ENCODE measurements around the gene ANKRD44.

DNA sequence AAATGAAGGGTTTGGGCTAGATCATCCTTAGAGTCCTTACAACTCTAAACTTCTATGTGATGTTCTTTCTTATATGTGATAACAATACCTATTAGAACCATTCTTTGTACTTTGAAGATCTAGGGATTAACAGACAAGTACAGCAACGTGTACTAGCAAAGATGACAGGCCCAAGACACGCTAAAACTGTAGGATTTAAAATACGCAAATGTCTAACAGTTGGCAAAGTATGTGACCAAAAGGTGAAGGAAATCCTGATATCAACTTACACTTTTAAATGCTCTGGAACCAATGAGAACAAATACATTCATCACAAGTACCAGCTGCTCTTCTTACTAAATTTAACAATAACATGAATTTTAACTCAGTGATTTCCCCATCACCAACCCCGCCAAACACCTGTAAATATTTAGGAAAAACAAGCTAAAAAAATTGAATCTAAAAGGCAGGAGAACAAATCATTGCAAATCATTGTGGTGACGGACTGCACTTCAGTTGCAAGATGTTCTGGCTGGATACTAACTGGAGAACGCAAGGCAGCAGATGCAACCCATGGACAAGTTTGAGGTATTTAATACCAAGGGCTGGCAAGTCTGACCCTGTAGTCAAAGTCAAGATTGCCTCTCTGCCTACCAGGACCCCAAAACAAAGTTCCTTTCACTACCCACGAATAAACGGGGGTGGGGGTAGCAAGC, 1.4 kb downstream of the ANKRD44 start:
- no peak for TF ChIP-seq POLR2A (IDR thresholded peaks at IDR 0.05)
- TF ChIP-seq, protein P1, sequence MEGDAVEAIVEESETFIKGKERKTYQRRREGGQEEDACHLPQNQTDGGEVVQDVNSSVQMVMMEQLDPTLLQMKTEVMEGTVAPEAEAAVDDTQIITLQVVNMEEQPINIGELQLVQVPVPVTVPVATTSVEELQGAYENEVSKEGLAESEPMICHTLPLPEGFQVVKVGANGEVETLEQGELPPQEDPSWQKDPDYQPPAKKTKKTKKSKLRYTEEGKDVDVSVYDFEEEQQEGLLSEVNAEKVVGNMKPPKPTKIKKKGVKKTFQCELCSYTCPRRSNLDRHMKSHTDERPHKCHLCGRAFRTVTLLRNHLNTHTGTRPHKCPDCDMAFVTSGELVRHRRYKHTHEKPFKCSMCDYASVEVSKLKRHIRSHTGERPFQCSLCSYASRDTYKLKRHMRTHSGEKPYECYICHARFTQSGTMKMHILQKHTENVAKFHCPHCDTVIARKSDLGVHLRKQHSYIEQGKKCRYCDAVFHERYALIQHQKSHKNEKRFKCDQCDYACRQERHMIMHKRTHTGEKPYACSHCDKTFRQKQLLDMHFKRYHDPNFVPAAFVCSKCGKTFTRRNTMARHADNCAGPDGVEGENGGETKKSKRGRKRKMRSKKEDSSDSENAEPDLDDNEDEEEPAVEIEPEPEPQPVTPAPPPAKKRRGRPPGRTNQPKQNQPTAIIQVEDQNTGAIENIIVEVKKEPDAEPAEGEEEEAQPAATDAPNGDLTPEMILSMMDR (IDR thresholded peaks at IDR 0.05 in 4 of 5, conservative IDR thresholded peaks at IDR 0.05 in 1 of 5), result no peak

Data from gastrocnemius medialis (tissue), 4 donors.